Rectal smooth muscle tissue (tissue), 1 donor: Measurements from ENCODE around the gene ELK1.

Experiments
- H3K27ac ChIP-seq: one replicate; pipeline ENCODE4 v1.7.0; 2013; ENCODE audit warnings: low read depth, low read length, inconsistent platforms
- H3K27me3 ChIP-seq: one replicate; pipeline ENCODE4 v1.7.0; 2013; ENCODE audit warnings: low read length; ENCODE audit not compliant: control insufficient read depth, insufficient read depth
- H3K36me3 ChIP-seq: one replicate; pipeline ENCODE4 v1.7.0; 2013; ENCODE audit warnings: low read length; ENCODE audit not compliant: control insufficient read depth, insufficient read depth
- H3K4me1 ChIP-seq: one replicate; pipeline ENCODE4 v1.7.0; 2013; ENCODE audit warnings: low read length; ENCODE audit not compliant: control insufficient read depth, insufficient read depth
- H3K4me3 ChIP-seq: one replicate; pipeline ENCODE4 v1.7.0; 2013; ENCODE audit warnings: low read length
- H3K9ac ChIP-seq: one replicate; pipeline ENCODE4 v1.7.0; 2013; ENCODE audit warnings: low read length

ELK1 gene

DNA sequence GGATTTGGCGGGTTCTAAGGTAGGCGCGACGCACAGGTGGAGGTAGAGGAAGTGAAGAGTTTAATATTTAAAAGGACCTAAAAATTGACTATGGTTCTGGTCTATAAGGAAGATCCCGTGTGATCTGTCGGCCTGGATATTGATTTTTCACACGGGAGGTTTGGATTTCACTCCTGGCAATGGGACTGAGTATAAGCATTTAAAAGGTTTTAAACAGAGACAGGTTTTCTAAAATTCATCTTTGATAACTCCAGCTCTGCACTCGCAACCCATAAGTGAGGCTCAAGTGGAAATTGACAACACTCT lies 9.0 kb upstream of the ELK1 start:
- H3K4me1 ChIP-seq, result no peaks in the 10 kb centered on the region
- peaks cover 2% of the 10 kb centered on the region for H3K36me3 ChIP-seq
- peak overlapping the region; percentile 81 for H3K4me3 ChIP-seq
- peak overlapping the region; percentile 93 for H3K27ac ChIP-seq
- H3K9ac ChIP-seq, result no peak overlapping the region
- H3K27me3 ChIP-seq, result no peaks in the 10 kb centered on the region

DNA sequence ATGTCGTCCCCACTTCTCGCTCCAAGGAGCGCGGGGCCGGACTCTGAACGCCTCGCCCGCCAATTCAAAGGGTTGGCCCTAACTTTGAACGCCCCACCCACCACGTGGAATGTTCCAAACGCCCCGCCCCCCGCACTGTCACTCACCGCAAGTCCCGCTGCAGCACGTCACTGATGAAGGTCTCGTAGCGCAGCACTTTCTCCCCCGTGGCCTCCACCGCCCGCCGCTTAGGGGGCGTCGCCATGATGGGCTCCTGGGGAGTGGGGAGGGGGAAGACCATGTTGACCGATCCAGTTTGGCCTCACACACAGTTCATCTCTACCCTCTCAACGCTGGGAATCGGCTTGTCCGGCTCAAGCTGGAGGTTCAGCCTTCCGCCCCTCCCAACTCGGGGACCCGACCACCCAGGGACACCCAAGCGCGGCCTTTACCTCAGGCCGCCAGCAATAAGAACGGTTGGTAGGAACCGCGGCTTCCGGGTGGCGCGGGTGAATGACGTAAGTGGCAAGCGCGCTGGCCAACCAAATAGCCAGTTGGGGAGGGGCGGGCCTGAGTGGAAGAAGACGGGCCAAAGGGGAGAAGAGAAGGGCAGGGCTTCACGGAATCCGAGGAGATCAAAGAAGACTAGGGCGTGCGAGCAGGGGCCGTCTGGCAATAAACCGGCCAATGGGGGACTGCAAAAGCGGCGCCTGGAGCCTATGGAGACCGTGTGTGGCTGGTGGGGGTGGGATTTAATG lies 8.5 kb upstream of the ELK1 start, which contains the start of gene UXT:
Gene UXT (minus strand): TSS at position 497 of the 737 bp plus-strand sequence. CDS start 253 bp downstream, at position 244.
- Histone ChIP-seq H3K27me3 (no peaks in the 10 kb centered on the region), H3K4me1 (no peaks in the 10 kb centered on the region), H3K9ac (peak within 1 kb of the TSS; percentile 88), H3K27ac (peak within 1 kb of the TSS; percentile 93), H3K4me3 (peak within 1 kb of the TSS; percentile 81), H3K36me3 (peaks cover 2% of the 10 kb centered on the region)

DNA sequence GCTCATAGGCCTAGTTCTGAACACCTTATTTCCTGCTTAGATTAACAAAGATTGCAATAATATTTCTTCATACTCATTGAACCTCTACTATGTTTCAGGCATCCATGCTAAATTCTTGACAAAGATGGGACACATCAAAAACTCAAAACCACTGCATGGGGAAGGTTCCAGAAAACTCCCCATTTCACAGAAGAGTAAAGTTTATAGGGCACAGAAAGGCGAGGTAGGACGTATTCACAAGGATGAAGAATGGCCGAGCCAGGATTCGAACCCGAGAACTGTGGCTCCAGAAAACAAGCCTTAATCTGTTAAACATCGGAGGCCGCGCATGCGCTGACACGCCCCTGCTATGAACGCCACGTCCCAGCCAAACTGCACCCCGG lies 7.9 kb upstream of the ELK1 start:
- peak overlapping the region; percentile 64 for H3K4me3 ChIP-seq
- H3K4me1 ChIP-seq, result no peaks in the 10 kb centered on the region
- no peaks in the 10 kb centered on the region for H3K27me3 ChIP-seq
- peak overlapping the region; percentile 93 for H3K27ac ChIP-seq
- H3K36me3 ChIP-seq, result peaks cover 2% of the 10 kb centered on the region
- H3K9ac ChIP-seq, result no peak overlapping the region

GRCh38 chrX:47651043-47651905 lies 911 bp upstream of the ELK1 start:
- peak overlapping the region; percentile 51 for H3K27ac ChIP-seq
- H3K36me3 ChIP-seq, result peaks cover 2% of the 10 kb centered on the region
- H3K4me3 ChIP-seq, result peak overlapping the region; percentile 51
- no peaks in the 10 kb centered on the region for H3K27me3 ChIP-seq
- H3K9ac ChIP-seq, result no peak overlapping the region
- H3K4me1 ChIP-seq, result peaks cover 2% of the 10 kb centered on the region

GRCh38 chrX:47649781-47650163 lies 591 bp downstream of the ELK1 start:
- H3K4me3 ChIP-seq, result peak overlapping the region; percentile 79
- H3K9ac ChIP-seq, result no peak overlapping the region
- no peaks in the 10 kb centered on the region for H3K36me3 ChIP-seq
- no peak overlapping the region for H3K27ac ChIP-seq
- H3K27me3 ChIP-seq, result no peaks in the 10 kb centered on the region
- H3K4me1 ChIP-seq, result peaks cover 2% of the 10 kb centered on the region

GRCh38 chrX:47649271-47649670 lies 1.1 kb downstream of the ELK1 start:
- Histone ChIP-seq H3K4me3 (peak overlapping the region; percentile 5), H3K4me1 (peaks cover 2% of the 10 kb centered on the region), H3K27me3 (no peaks in the 10 kb centered on the region), H3K36me3 (no peaks in the 10 kb centered on the region), H3K27ac (no peak overlapping the region), H3K9ac (no peak overlapping the region)

- H3K27ac ChIP-seq, result no peak overlapping the region
Observed at GRCh38 chrX:47648376-47648775, 2.0 kb downstream of the ELK1 start.

DNA sequence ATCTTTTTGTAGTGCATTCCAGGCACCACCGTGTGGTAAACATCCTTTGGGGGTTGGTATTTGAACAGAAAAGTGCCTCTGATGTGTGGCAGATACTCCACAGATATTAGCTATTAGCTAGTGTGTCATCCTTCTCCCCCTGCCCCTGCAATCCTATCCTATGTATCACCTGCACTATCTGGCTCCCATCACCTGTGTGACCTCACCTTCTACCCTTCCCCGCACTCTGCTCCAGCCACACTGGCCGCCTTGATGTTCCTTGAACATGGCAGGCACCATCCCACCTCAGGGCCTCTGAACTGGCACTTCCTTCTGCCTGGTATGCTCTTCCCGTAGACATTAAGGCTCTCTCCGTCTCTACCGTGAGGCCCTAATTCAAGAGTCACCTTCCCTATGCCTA lies 3.7 kb downstream of the ELK1 start:
- Histone ChIP-seq H3K27ac (no peak overlapping the region), H3K36me3 (no peaks in the 10 kb centered on the region), H3K27me3 (no peaks in the 10 kb centered on the region), H3K4me1 (peaks cover 2% of the 10 kb centered on the region), H3K9ac (no peak overlapping the region), H3K4me3 (no peak overlapping the region)

More at GRCh38 chrX:47648376-47648775, 2.0 kb downstream of the ELK1 start:
- Histone ChIP-seq H3K4me1 (peaks cover 2% of the 10 kb centered on the region), H3K36me3 (no peaks in the 10 kb centered on the region), H3K9ac (no peak overlapping the region), H3K27me3 (no peaks in the 10 kb centered on the region), H3K4me3 (no peak overlapping the region)

GRCh38 chrX:47645530-47645929 lies 4.8 kb downstream of the ELK1 start:
- no peaks in the 10 kb centered on the region for H3K4me1 ChIP-seq
- no peak overlapping the region for H3K27ac ChIP-seq
- H3K9ac ChIP-seq, result no peak overlapping the region
- H3K4me3 ChIP-seq, result no peak overlapping the region
- H3K36me3 ChIP-seq, result no peaks in the 10 kb centered on the region
- H3K27me3 ChIP-seq, result no peaks in the 10 kb centered on the region

GRCh38 chrX:47644557-47645091 lies 5.7 kb downstream of the ELK1 start:
- Histone ChIP-seq H3K27me3 (no peaks in the 10 kb centered on the region), H3K9ac (no peak overlapping the region), H3K36me3 (peaks cover 2% of the 10 kb centered on the region), H3K4me3 (no peak overlapping the region), H3K4me1 (no peaks in the 10 kb centered on the region), H3K27ac (no peak overlapping the region)

DNA sequence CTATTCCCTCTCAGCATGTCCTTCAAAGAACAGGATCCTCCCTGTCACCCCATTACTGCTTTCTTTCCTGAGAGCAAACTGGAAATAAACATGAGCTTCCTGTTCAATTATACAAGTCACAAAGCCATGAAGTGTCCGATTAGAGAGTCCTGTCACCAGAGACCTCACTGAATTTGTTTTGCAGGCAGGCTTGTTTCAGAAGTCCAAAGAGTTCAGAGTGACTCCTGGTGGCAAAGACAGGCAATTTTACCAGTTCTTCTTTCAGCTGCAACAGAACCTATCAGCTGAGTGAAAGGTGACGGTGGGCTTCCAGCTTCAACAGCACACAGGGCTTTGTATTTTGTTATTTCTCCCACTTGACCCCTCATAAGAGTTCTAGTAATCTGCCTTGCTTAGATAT lies 6.4 kb downstream of the ELK1 start:
- no peak overlapping the region for H3K9ac ChIP-seq
- no peak overlapping the region for H3K4me3 ChIP-seq
- no peaks in the 10 kb centered on the region for H3K27me3 ChIP-seq
- H3K36me3 ChIP-seq, result peaks cover 2% of the 10 kb centered on the region
- no peak overlapping the region for H3K27ac ChIP-seq
- no peaks in the 10 kb centered on the region for H3K4me1 ChIP-seq

GRCh38 chrX:47638816-47639215 lies 11.5 kb downstream of the ELK1 start:
- no peak overlapping the region for H3K9ac ChIP-seq
- H3K4me1 ChIP-seq, result no peaks in the 10 kb centered on the region

More at GRCh38 chrX:47638816-47639215, 11.5 kb downstream of the ELK1 start:
- Histone ChIP-seq H3K27me3 (no peaks in the 10 kb centered on the region), H3K27ac (no peak overlapping the region), H3K4me3 (no peak overlapping the region), H3K36me3 (peaks cover 2% of the 10 kb centered on the region)
